Measurements from ENCODE around the gene HSPD1.

The HSPD1 gene

GRCh38 chr2:197442857-197443256, 56.8 kb downstream of the HSPD1 start:
- no peak for DNase-seq (ENCODE audit: low read depth in 3 of 3, low spot score in 1 of 3)

GRCh38 chr2:197437380-197437779, 62.3 kb downstream of the HSPD1 start:
- DNase-seq (ENCODE audit: low read depth in 3 of 3, low spot score in 1 of 3): no peak

All from stimulated activated CD4-positive, alpha-beta T cell treated with anti-CD3 and anti-CD28 coated beads, TNF-alpha, amount 100 ng/mL, for 1 hour (primary cell).